HepG2 (cell line): ENCODE data around the gene CCDC83. TPM values are rescaled to one million over a fixed set of nuclear protein-coding genes. Genes with fewer than 3 reads are reported as not detected.

Source experiments
- DNMT1 ChIP-seq: sonication (generic); formaldehyde crosslinking; IDR thresholded peaks from 2 replicates; pipeline ENCODE4 v1.5.1; 2020; ENCODE audit warnings: mild to moderate bottlenecking, missing genetic modification reagents
- FOSL1 ChIP-seq: sonication (generic); formaldehyde crosslinking; IDR thresholded peaks from 2 replicates; pipeline ENCODE4 v1.9.0; 2021; ENCODE audit warnings: missing genetic modification reagents, borderline replicate concordance
- FOXA1 ChIP-seq, 2 experiments: fragments of 450-650 bp in 1 of 2; sonication (generic) in 1 of 2; formaldehyde crosslinking in 1 of 2; IDR thresholded peaks; 2 replicates each; pipeline versions ENCODE4 v1.4.0 to v1.6.1; 2016 to 2020; ENCODE audit warnings: missing genetic modification reagents in 1 of 2
- FOXC1 ChIP-seq: sonication (generic); formaldehyde crosslinking; IDR thresholded peaks from 2 replicates; pipeline ENCODE4 v1.8.0; 2022; ENCODE audit warnings: mild to moderate bottlenecking, missing genetic modification reagents, borderline replicate concordance
- HDAC2 ChIP-seq: sonication (generic); formaldehyde crosslinking; IDR thresholded peaks from 2 replicates; pipeline ENCODE4 v1.4.0; 2020; ENCODE audit warnings: missing genetic modification reagents
- JUND ChIP-seq: sonication (generic); formaldehyde crosslinking; IDR thresholded peaks from 2 replicates; pipeline ENCODE4 v1.8.0; 2022; ENCODE audit warnings: mild to moderate bottlenecking, missing genetic modification reagents
- KAT8 ChIP-seq: IDR thresholded peaks from 2 replicates; pipeline ENCODE4 v1.6.1; 2016; ENCODE audit warnings: missing genetic modification reagents, missing compliant biosample characterization
- KLF9 ChIP-seq: IDR thresholded peaks from 2 replicates; pipeline ENCODE4 v1.6.1; 2016; ENCODE audit warnings: low read depth
- MEF2D ChIP-seq: sonication (generic); formaldehyde crosslinking; IDR thresholded peaks from 2 replicates; pipeline ENCODE4 v1.5.1; 2020; ENCODE audit warnings: mild to moderate bottlenecking, missing genetic modification reagents
- MEIS2 ChIP-seq: sonication (generic); formaldehyde crosslinking; IDR thresholded peaks from 2 replicates; pipeline ENCODE4 v1.9.0; 2021; ENCODE audit warnings: mild to moderate bottlenecking, missing genetic modification reagents
- NFKB2 ChIP-seq: sonication (generic); formaldehyde crosslinking; IDR thresholded peaks from 2 replicates; pipeline ENCODE4 v1.4.0; 2020; ENCODE audit warnings: missing genetic modification reagents, borderline replicate concordance
- PAF1 ChIP-seq: IDR thresholded peaks from 2 replicates; pipeline ENCODE4 v1.6.1; 2016; ENCODE audit warnings: missing genetic modification reagents, missing compliant biosample characterization
- PHF21A ChIP-seq: sonication (generic); formaldehyde crosslinking; IDR thresholded peaks from 2 replicates; pipeline ENCODE4 v1.5.0; 2020; ENCODE audit warnings: mild to moderate bottlenecking, missing genetic modification reagents
- PHF5A ChIP-seq: IDR thresholded peaks from one replicate; pipeline ENCODE4 v1.6.1; 2018; ENCODE audit warnings: low read depth, missing genetic modification reagents; ENCODE audit not compliant: unreplicated experiment
- POLR2AphosphoS5 ChIP-seq: IDR thresholded peaks from 2 replicates; pipeline ENCODE4 v1.6.1; 2012; ENCODE audit warnings: low read depth, low read length
- RAD21 ChIP-seq: fragments of 450-650 bp; formaldehyde crosslinking; IDR thresholded peaks from 2 replicates; pipeline ENCODE4 v1.5.0; 2020; ENCODE audit warnings: mild to moderate bottlenecking
- RARA ChIP-seq: IDR thresholded peaks from 2 replicates; pipeline ENCODE4 v1.6.1; 2016; ENCODE audit warnings: missing genetic modification reagents, missing compliant biosample characterization
- REPIN1 ChIP-seq: sonication (generic); formaldehyde crosslinking; IDR thresholded peaks from 2 replicates; pipeline ENCODE4 v1.8.0; 2022; ENCODE audit warnings: missing genetic modification reagents, low read depth, mild to moderate bottlenecking, borderline replicate concordance
- RFXANK ChIP-seq: IDR thresholded peaks from 2 replicates; pipeline ENCODE4 v1.6.1; 2016
- SRF ChIP-seq: IDR thresholded peaks from 2 replicates; pipeline ENCODE4 v1.6.1; 2011; ENCODE audit warnings: mild to moderate bottlenecking, low read depth, low read length, moderate library complexity
- SUZ12 ChIP-seq: fragments of 150-350 bp; IDR thresholded peaks from 2 replicates; pipeline ENCODE4 v1.6.1; 2014; ENCODE audit warnings: low read depth, low read length
- ZFP36L1 ChIP-seq: sonication (generic); formaldehyde crosslinking; IDR thresholded peaks from 2 replicates; pipeline ENCODE4 v1.8.0; 2022; ENCODE audit warnings: mild to moderate bottlenecking, missing genetic modification reagents, moderate library complexity
- ZNF160 ChIP-seq: sonication (generic); formaldehyde crosslinking; IDR thresholded peaks from 2 replicates; pipeline ENCODE4 v1.8.0; 2022; ENCODE audit warnings: mild to moderate bottlenecking, inconsistent platforms, missing genetic modification reagents
- ZNF180 ChIP-seq: sonication (generic); formaldehyde crosslinking; IDR thresholded peaks from 2 replicates; pipeline ENCODE4 v1.4.0; 2020; ENCODE audit warnings: low read depth, missing genetic modification reagents, borderline replicate concordance
- ZNF432 ChIP-seq: sonication (generic); formaldehyde crosslinking; IDR thresholded peaks from 2 replicates; pipeline ENCODE4 v1.5.0; 2020; ENCODE audit warnings: missing genetic modification reagents, mild to moderate bottlenecking, borderline replicate concordance
- ZNF451 ChIP-seq: sonication (generic); formaldehyde crosslinking; IDR thresholded peaks from 2 replicates; pipeline ENCODE4 v1.5.0; 2020; ENCODE audit warnings: mild to moderate bottlenecking, missing genetic modification reagents
- ZNF660 ChIP-seq: sonication (generic); formaldehyde crosslinking; IDR thresholded peaks from 2 replicates; pipeline ENCODE4 v1.5.1; 2020; ENCODE audit warnings: mild to moderate bottlenecking, low read depth, missing genetic modification reagents, borderline replicate concordance
- ZNF83 ChIP-seq: sonication (generic); formaldehyde crosslinking; IDR thresholded peaks from 2 replicates; pipeline ENCODE4 v1.4.0; 2020; ENCODE audit warnings: missing genetic modification reagents, mild to moderate bottlenecking, borderline replicate concordance
- polyA plus RNA-seq, 8 experiments: library from polyadenylated mRNA; depleted of rRNA in 3 of 8; stranded (reverse) in 7 of 8; unstranded in 1 of 8; fragments of >200 nt; fragmentation: Illumina TruSeq in 4 of 8; extraction: Trizol in 4 of 8; gene quantifications; 2 replicates each; pipeline versions ENCODE4 v1.2.1 to v1.2.3, GENCODE V29; 2011 to 2016; ENCODE audit warnings: low read depth in 4 of 8, missing spikeins in 1 of 8, mixed read lengths in 1 of 8; ENCODE audit not compliant: insufficient read depth in 1 of 8
- total RNA-seq, 5 experiments: library from RNA; depleted of rRNA; stranded (reverse); fragments of >200 nt; fragmentation: Illumina TruSeq; extraction: Trizol; gene quantifications; 2 replicates each; pipeline ENCODE4 v1.2.3, GENCODE V29; 2016; ENCODE audit warnings: low read depth in 1 of 5
- TF ChIP-seq, protein P1 (sequence below): IDR thresholded peaks from 2 replicates; pipeline ENCODE4 v1.6.1; 2012; ENCODE audit warnings: low read depth, low read length, improper control_type of control experiment
- TF ChIP-seq, protein P2 (sequence below): sonication (generic); formaldehyde crosslinking; IDR thresholded peaks from 2 replicates; pipeline ENCODE4 v1.5.0; 2020; ENCODE audit warnings: missing genetic modification reagents

Gene CCDC83
- total and polyA plus RNA-seq, 2 of the 13 experiments (the other 11 are each of a cell fraction or from before 2014, with no cell fraction given): not detected

GRCh38 chr11:85923455-85923854 is 68.3 kb downstream of the CCDC83 start (continued):
- TF ChIP-seq ZNF451 (no peak), MEIS2 (CRISPR knock-in tag) (no peak), ZNF180 (no peak), ZFP36L1 (CRISPR knock-in tag) (no peak), POLR2AphosphoS5 (no peak), RAD21 (CRISPR knock-in tag) (no peak), JUND (no peak), HDAC2 (peak; percentile 57; the same call in 1 of the 2 replicates), SUZ12 (no peak), RFXANK (CRISPR knock-in tag) (no peak), DNMT1 (CRISPR knock-in tag) (no peak), REPIN1 (CRISPR knock-in tag) (no peak; the same call in 1 of the 2 replicates), ZNF160 (CRISPR knock-in tag) (no peak), MEF2D (CRISPR knock-in tag) (peak; percentile 64; the same call in 1 of the 2 replicates), PAF1 (CRISPR knock-in tag) (no peak), KAT8 (CRISPR knock-in tag) (peak; percentile 54; the same call in 1 of the 2 replicates), PHF21A (CRISPR knock-in tag) (no peak), RARA (peak; percentile 92), ZNF432 (CRISPR knock-in tag) (no peak), SRF (no peak), ZNF660 (CRISPR knock-in tag) (no peak), ZNF83 (CRISPR knock-in tag) (no peak), KLF9 (CRISPR knock-in tag) (no peak), NFKB2 (CRISPR knock-in tag) (no peak), FOXA1 (IDR thresholded peaks at IDR 0.05) (no peak), FOXA1 (CRISPR knock-in tag; IDR thresholded peaks at IDR 0.05) (peak; percentile 45), FOSL1 (CRISPR knock-in tag) (no peak), FOXC1 (no peak), PHF5A (CRISPR knock-in tag) (no peak)
- TF ChIP-seq, protein P1, sequence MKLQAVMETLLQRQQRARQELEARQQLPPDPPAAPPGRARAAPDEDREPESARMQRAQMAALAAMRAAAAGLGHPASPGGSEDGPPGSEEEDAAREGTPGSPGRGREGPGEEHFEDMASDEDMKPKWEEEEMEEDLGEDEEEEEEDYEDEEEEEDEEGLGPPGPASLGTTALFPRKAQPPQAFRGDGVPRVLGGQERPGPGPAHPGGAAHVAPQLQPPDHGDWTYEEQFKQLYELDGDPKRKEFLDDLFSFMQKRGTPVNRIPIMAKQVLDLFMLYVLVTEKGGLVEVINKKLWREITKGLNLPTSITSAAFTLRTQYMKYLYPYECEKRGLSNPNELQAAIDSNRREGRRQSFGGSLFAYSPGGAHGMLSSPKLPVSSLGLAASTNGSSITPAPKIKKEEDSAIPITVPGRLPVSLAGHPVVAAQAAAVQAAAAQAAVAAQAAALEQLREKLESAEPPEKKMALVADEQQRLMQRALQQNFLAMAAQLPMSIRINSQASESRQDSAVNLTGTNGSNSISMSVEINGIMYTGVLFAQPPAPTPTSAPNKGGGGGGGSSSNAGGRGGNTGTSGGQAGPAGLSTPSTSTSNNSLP: 0 out of 2 replicates have a peak, but pooled peaks have one; percentile 21
- TF ChIP-seq, protein P2, sequence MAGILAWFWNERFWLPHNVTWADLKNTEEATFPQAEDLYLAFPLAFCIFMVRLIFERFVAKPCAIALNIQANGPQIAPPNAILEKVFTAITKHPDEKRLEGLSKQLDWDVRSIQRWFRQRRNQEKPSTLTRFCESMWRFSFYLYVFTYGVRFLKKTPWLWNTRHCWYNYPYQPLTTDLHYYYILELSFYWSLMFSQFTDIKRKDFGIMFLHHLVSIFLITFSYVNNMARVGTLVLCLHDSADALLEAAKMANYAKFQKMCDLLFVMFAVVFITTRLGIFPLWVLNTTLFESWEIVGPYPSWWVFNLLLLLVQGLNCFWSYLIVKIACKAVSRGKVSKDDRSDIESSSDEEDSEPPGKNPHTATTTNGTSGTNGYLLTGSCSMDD (CRISPR knock-in tag): no peak
